ENCODE data around the gene ZNF423. TPM values are rescaled to one million over a fixed set of nuclear protein-coding genes. Genes with fewer than 3 reads are reported as not detected.

Gene ZNF423
- total RNA-seq, 4 donors from 2014 or later, result 7.0 to 19.7 (median 8.4) TPM

DNA sequence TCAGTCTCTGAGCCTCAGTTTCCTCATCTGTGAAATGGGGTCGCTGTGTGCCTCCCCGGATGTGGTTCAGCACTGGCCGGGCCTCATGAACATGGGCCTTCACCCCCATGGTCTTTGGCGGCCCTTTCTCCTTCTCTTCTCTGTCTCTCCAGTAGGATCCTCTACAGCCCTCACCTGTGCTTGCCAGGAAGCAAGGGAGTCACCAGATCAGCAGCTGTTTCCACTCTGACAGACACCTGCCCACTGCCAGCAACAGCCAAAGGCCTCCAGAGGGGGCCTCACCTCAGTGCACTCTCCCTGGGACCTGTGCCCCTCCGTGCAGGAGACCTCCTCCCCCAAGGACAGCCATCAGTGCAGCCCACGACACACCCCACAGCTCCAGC is 392.9 kb downstream of the ZNF423 start:
- H3K9me3 ChIP-seq, result no peaks in the 10 kb centered on the region
- no peak for ATAC-seq
- 89 to 100% methylated on average over 3 to 5 of the region's 6 CpGs for WGBS, 2 donors (ENCODE audit: low coverage in 1 of 2)

GRCh38 chr16:49462362-49462988 is 393.4 kb downstream of the ZNF423 start:
- ATAC-seq, result no peak

More for the DNA sequence above, 392.9 kb downstream of the ZNF423 start:
- no peak for TF ChIP-seq EP300 (IDR thresholded peaks at IDR 0.05)
- no peak for TF ChIP-seq CTCF (IDR thresholded peaks at IDR 0.05)
- TF ChIP-seq POLR2A (IDR thresholded peaks at IDR 0.05), result no peak
- no peak for TF ChIP-seq POLR2AphosphoS5 (IDR thresholded peaks at IDR 0.05)
- Histone ChIP-seq H3K27me3 (peaks cover 38% of the 10 kb centered on the region), H3K4me3 (no peak overlapping the region), H3K27ac (no peak overlapping the region), H3K36me3 (no peaks in the 10 kb centered on the region), H3K4me1 (no peaks in the 10 kb centered on the region)

DNA sequence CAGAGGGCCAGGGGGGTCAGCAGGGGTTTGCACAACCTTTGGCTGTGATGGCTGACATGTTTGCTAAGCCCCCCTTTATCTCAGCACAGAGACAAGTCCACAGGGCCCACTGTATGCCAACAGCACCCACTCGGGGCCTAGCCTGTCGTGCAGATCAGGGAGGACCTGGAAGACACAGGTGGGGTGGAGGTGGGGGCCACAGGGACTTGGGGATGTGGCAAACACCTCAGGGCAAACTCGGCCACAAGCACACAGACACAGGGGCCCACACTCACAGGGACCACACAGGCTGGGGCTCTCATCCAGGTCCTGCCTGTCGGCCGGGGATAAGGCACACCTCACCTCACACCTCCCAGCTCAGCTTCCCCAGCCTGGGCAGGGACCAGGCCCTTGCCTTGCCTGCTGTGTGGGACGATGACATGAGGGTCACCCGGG is 394.4 kb downstream of the ZNF423 start:
- H3K4me3 ChIP-seq, result no peak overlapping the region
- no peaks in the 10 kb centered on the region for H3K4me1 ChIP-seq
- H3K9me3 ChIP-seq, result no peaks in the 10 kb centered on the region
- ATAC-seq, result no peak
- 75% methylated on average over 2 of the region's 7 CpGs; no CpG with 5 or more reads in 1 of the 2 donors for WGBS, 2 donors (ENCODE audit: low coverage in 1 of 2)
- peaks cover 38% of the 10 kb centered on the region for H3K27me3 ChIP-seq
- H3K27ac ChIP-seq, result no peak overlapping the region
- TF ChIP-seq EP300 (IDR thresholded peaks at IDR 0.05) (no peak), POLR2A (IDR thresholded peaks at IDR 0.05) (no peak)
- H3K36me3 ChIP-seq, result no peaks in the 10 kb centered on the region

More at GRCh38 chr16:49462362-49462988, 393.4 kb downstream of the ZNF423 start:
- peaks cover 38% of the 10 kb centered on the region for H3K27me3 ChIP-seq
- no peaks in the 10 kb centered on the region for H3K4me1 ChIP-seq
- no peak overlapping the region for H3K27ac ChIP-seq
- TF ChIP-seq CTCF (IDR thresholded peaks at IDR 0.05), result no peak
- TF ChIP-seq POLR2AphosphoS5 (IDR thresholded peaks at IDR 0.05), result no peak
- TF ChIP-seq EP300 (IDR thresholded peaks at IDR 0.05), result no peak
- no peak for TF ChIP-seq POLR2A (IDR thresholded peaks at IDR 0.05)
- no peaks in the 10 kb centered on the region for H3K9me3 ChIP-seq
- H3K4me3 ChIP-seq, result no peak overlapping the region
- 86 to 93% methylated on average over 5 to 8 of the region's 8 CpGs for WGBS, 2 donors (ENCODE audit: low coverage in 1 of 2)
- H3K36me3 ChIP-seq, result no peaks in the 10 kb centered on the region

GRCh38 chr16:49460786-49461470 is 395.0 kb downstream of the ZNF423 start:
- Histone ChIP-seq H3K36me3 (no peaks in the 10 kb centered on the region), H3K27ac (no peak overlapping the region), H3K4me1 (no peaks in the 10 kb centered on the region), H3K27me3 (peaks cover 38% of the 10 kb centered on the region), H3K9me3 (no peaks in the 10 kb centered on the region), H3K4me3 (no peak overlapping the region)
- TF ChIP-seq POLR2AphosphoS5 (IDR thresholded peaks at IDR 0.05) (no peak), POLR2A (IDR thresholded peaks at IDR 0.05) (no peak)
- 40 to 79% methylated on average over 2 to 8 of the region's 10 CpGs for WGBS, 2 donors (ENCODE audit: low coverage in 1 of 2)
- ATAC-seq, result no peak

DNA sequence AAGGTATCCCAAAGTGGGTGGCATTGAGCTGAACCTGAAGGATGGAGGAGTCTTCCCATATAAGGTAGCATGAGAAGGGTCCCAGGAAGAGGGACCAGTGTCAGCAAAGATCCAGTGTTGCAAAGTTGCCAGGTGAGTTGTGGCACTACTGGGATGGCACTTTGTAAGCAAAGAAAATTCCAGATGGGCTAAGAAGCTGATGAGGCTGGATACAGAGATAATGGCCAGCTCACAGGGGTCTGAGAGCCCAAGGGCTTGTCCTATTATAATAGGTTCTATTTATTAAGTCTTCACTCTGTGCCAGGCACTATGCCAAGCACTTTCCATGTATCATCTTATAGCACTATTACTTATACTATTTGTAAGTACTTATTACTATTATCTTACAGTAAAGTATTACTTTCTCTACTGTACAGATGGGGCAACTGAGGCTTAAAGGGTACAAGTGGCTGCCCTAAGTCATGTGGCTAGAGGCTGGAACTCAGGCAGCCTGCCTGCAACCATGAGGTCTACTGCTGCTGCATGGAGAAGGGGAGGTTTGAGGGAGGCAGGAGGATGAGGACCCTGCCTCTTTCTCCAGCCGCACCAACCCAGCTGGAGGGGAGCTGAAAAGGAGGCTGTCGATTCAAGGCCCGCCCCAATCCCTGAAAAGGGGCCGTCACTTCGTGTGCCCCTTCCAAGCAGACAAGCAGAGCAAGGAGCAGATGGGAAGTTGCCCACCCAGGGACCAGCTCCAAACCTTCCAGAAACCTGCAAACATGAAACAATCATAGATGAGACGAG is 395.8 kb downstream of the ZNF423 start:
- Histone ChIP-seq H3K4me3 (no peak overlapping the region), H3K36me3 (no peaks in the 10 kb centered on the region), H3K9me3 (no peaks in the 10 kb centered on the region), H3K27me3 (peaks cover 37% of the 10 kb centered on the region), H3K4me1 (no peaks in the 10 kb centered on the region), H3K27ac (no peak overlapping the region)
- 50% methylated on average over 1 of the region's 6 CpGs; no CpG with 5 or more reads in 1 of the 2 donors for WGBS, 2 donors (ENCODE audit: low coverage in 1 of 2)
- TF ChIP-seq CTCF (IDR thresholded peaks at IDR 0.05), result no peak
- TF ChIP-seq EP300 (IDR thresholded peaks at IDR 0.05), result no peak
- TF ChIP-seq POLR2A (IDR thresholded peaks at IDR 0.05), result no peak
- no peak for ATAC-seq
